Fibroblast of skin of scalp (primary cell): ENCODE results near the gene PMCH. TPM values are rescaled to one million over a fixed set of nuclear protein-coding genes. Genes with fewer than 3 reads are reported as not detected.
A peak's percentile ranks its signal among the peaks of the same experiment; 100 is the strongest.
"Not testable (repeated sequence)": the region's sequence is repeated elsewhere in the genome, so short reads cannot be mapped to it uniquely, and the experiment has no call there.

Source experiments
- DNase-seq: peaks from one replicate; pipeline ENCODE4 v3.0.0-alpha.2; 2013
- polyA plus RNA-seq, 2 experiments: library from polyadenylated mRNA; unstranded; fragments of 120-200 nt; gene quantifications; one replicate each; pipeline ENCODE4 v1.2.1, GENCODE V29; 2013; ENCODE audit not compliant: insufficient read length in 2 of 2

PMCH gene
- polyA plus RNA-seq (2013, experiment 1 of 2; ENCODE audit: insufficient read length), result 0.35 TPM
- not detected for polyA plus RNA-seq (2013, experiment 2 of 2; ENCODE audit: insufficient read length)

- peak; percentile 7 for DNase-seq
Measured at GRCh38 chr12:102197789-102198188, at the start of gene PMCH. PMCH (minus strand) TSS chr12:102197833; CDS start chr12:102197770, 63 bp downstream.

GRCh38 chr12:102240859-102241258, 43.2 kb upstream of the PMCH start:
- DNase-seq, result not testable (repeated sequence)

GRCh38 chr12:102234599-102234998, 37.0 kb upstream of the PMCH start:
- DNase-seq, result no peak

- peak; percentile 21 for DNase-seq
Measured at GRCh38 chr12:102232446-102232845, 34.8 kb upstream of the PMCH start.

- no peak for DNase-seq
Measured at GRCh38 chr12:102232036-102232435, 34.4 kb upstream of the PMCH start.

- no peak for DNase-seq
Measured at GRCh38 chr12:102227954-102228353, 30.3 kb upstream of the PMCH start.

GRCh38 chr12:102220736-102221135, 23.1 kb upstream of the PMCH start:
- DNase-seq, result no peak

GRCh38 chr12:102215992-102216691, 18.5 kb upstream of the PMCH start:
- peak; percentile 23 for DNase-seq

GRCh38 chr12:102204025-102204424, 6.4 kb upstream of the PMCH start:
- no peak for DNase-seq

GRCh38 chr12:102202556-102202955, 4.9 kb upstream of the PMCH start:
- no peak for DNase-seq

- DNase-seq, result no peak
Measured at GRCh38 chr12:102201436-102202061, 3.9 kb upstream of the PMCH start.

GRCh38 chr12:102195826-102196225, 1.8 kb downstream of the PMCH start:
- DNase-seq, result no peak

GRCh38 chr12:102182635-102183034, 15.0 kb downstream of the PMCH start:
- no peak for DNase-seq

- no peak for DNase-seq
Measured at GRCh38 chr12:102174761-102175160, 22.9 kb downstream of the PMCH start.

GRCh38 chr12:102174117-102174516, 23.5 kb downstream of the PMCH start:
- DNase-seq, result no peak

GRCh38 chr12:102172436-102172835, 25.2 kb downstream of the PMCH start:
- peak; percentile 72 for DNase-seq

GRCh38 chr12:102171951-102172350, 25.7 kb downstream of the PMCH start:
- DNase-seq, result no peak

GRCh38 chr12:102169922-102170621, 27.6 kb downstream of the PMCH start:
- peak; percentile 24 for DNase-seq

- DNase-seq, result no peak
Measured at GRCh38 chr12:102167821-102168604, 29.6 kb downstream of the PMCH start.

GRCh38 chr12:102163383-102163782, 34.2 kb downstream of the PMCH start:
- DNase-seq, result no peak

- DNase-seq, result not testable (repeated sequence)
Measured at GRCh38 chr12:102155206-102155605, 42.4 kb downstream of the PMCH start.

GRCh38 chr12:102147062-102147587, 50.5 kb downstream of the PMCH start:
- not testable (repeated sequence) for DNase-seq
